ENCODE data around the gene SIRPB2.

DNA sequence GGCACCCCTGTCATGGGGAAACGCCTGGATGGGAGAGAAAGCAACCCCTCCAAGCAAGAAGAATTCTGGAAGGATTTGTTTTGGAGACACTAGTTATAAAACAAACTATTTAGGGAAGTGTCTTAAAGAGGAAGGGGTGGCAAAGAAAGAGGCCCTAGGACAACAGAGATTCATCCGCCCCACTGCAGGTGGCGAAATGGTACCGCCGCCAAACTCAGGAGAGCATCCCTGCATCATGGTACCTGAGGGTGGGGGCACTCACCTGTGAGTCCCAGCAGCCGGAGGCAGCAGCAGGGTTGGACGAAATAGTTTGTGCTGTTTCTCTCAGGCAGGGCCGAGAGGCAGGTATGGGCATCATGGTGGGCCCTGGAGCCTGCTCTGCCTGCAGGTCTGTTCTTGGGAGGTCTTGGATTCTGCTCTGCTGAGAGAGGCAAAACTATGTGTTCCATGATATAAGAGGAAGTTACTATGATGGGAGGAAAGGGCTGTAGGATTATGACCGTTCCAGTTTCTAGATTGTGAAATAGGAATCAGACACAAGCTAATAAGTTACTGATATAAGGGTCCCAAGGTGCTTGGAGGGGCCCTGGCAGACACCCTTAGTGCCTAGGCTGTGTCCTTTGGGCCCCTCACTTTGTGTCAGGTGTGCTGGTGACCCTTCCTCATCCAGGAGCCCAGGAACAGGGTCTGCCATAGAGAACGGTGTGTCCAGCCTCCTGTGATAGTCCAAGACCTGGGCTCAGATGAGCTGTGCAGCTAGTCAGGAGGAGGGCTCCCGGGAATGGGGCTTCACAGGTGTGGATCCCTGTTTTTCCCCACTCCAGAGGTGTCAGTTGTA lies 45.9 kb upstream of the SIRPB2 start:
- TF ChIP-seq, protein P1, sequence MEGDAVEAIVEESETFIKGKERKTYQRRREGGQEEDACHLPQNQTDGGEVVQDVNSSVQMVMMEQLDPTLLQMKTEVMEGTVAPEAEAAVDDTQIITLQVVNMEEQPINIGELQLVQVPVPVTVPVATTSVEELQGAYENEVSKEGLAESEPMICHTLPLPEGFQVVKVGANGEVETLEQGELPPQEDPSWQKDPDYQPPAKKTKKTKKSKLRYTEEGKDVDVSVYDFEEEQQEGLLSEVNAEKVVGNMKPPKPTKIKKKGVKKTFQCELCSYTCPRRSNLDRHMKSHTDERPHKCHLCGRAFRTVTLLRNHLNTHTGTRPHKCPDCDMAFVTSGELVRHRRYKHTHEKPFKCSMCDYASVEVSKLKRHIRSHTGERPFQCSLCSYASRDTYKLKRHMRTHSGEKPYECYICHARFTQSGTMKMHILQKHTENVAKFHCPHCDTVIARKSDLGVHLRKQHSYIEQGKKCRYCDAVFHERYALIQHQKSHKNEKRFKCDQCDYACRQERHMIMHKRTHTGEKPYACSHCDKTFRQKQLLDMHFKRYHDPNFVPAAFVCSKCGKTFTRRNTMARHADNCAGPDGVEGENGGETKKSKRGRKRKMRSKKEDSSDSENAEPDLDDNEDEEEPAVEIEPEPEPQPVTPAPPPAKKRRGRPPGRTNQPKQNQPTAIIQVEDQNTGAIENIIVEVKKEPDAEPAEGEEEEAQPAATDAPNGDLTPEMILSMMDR (IDR thresholded peaks at IDR 0.05; ENCODE audit: poor library complexity, severe bottlenecking) = no peak
- TF ChIP-seq RAD21 (conservative IDR thresholded peaks at IDR 0.05) (no peak), TAF1 (IDR thresholded peaks at IDR 0.05; ENCODE audit: low read depth) (no peak)
